Bone marrow (tissue), 2 donors: Measurements from ENCODE around the gene ABHD14A.

Experiments
- DNase-seq, 2 donors: peaks; one replicate each; lab custom pipeline; 2025; lab: John Stamatoyannopoulos, UW

Gene ABHD14A

DNA sequence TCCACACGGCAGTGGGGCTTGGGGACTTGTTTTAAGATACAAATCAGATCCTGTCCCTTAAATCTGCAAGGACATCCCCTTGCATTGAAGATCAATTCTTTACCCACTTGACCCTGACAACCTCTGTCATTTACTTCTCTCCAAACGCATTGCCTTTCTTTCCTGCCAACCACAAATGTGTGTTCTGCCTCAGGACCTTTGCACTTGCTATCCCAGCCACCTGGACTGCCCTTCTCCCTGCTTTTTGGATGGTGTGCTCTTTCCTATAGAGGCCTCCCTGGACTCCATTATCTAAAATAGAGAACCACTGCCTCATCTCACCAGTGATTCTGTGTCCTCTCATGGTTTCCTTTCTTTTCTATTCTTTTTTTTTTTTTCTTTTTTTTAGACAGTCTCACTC lies 22.3 kb downstream of the ABHD14A start:
- DNase-seq = no peak

DNA sequence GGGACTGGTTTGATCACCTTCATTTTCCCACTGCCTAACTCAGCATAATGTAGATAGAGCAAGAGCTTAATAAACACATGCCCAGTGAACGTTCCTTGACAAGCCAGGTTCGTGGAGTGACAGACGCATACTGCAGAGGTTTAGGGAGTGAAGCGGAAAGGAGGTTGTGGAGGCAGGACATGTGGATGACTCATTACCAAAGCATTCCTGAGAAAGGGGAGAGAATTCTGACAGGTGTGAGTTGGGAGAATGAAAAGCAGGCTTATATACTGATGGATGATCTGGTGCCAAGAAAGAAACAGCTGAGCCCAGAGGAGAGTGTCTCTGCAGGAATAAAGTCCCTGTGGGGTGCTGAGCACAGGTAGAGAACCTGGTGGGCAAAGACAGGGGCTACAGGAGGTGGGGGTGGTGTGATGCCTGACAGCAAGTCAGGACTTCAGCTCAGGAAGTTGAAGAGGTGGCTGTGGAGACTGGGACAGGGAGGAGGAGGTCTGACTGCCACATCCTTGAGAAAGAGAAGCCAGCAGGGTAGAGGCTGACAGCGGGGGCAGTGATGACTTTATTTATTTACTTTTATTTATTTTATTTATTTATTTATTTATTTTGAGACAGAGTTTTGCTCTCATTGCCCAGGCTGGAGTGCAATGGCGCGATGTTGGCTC lies 23.2 kb downstream of the ABHD14A start:
- DNase-seq = no peak

DNA sequence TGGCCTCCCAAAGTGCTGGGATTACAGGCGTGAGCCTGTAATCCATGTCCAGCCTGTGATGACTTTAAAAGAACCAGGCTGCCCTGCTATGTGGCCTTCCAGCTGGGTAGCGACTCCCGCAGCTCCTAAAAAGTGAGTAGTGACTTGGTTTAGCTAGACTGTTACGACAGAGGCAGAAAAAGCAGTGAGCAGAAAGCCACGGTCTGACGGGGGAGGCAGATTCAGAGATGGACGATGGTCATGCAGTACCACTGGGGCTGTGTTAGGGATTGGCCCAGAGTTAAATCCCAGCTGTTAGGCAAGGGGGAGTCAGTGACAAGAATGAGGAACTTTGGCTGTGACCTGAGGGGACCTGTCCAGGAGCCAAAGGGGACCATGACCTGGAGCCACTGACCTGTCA lies 23.9 kb downstream of the ABHD14A start:
- DNase-seq = no peak

DNA sequence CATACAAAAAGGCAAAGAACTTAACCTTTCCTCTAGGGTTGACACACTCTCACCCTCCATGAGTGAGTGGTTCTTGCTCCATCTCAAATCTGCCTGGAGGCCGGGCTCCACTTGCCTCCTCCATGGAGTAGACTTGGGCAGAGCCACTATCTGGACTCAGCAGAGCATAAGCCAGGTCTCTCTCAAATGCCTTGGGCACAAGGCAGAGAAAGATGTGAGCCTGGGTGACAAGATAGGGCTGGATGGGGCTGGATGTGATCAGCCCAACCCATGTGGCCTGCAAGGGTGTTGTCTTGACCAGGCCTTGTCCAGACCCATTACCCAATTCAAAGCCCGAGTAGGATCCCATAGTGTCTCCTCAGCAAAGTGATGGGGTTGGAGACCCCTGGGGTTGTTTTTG lies 25.0 kb downstream of the ABHD14A start:
- DNase-seq = no peak

DNA sequence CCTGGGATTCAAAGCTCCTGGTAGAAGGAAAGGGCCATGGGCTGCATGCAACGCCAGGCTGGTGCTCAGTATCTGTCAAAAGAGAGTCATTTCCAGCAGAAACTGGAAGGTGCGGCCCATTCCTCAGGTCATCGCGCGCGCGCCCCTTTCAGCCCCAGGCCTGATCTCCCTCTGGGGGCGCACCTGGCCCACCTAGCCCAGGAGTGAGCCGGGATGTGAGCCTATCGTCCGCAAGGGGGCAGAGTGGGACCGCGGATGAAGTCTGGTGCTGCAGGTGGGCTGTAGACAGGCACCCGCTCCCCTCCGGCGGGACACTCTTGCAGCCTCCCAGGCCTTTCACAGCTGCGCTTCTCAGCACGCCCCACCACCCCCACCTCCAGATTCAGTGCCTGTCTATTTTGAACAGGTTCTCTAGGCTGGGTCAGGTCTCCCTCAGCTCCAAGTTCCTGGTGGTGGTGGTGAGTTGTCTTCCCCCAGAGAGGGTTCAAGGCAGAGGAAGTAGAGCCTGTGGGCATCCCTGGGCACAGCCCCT lies 26.6 kb downstream of the ABHD14A start:
- peak; percentile 32 to 56 for DNase-seq

DNA sequence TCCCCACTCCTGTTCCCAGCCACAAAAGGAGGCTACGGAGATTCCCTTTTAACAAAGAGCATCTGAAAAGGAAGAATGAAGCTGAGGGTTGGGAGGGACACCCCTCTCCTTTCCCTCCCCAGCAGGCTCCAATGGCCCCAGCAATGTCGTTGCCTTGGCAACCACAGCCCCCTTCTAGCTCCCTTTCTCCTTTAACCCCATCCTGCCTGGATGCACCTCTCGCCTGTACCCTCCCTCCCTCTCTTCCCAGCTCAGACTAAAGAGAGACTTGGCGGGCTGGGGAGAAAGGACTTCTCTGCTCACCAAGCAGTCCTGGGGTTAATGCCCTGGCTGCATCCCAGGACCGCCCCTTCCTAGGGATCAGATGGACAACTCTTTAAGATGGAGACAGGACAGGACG lies 27.9 kb downstream of the ABHD14A start:
- no peak for DNase-seq

DNA sequence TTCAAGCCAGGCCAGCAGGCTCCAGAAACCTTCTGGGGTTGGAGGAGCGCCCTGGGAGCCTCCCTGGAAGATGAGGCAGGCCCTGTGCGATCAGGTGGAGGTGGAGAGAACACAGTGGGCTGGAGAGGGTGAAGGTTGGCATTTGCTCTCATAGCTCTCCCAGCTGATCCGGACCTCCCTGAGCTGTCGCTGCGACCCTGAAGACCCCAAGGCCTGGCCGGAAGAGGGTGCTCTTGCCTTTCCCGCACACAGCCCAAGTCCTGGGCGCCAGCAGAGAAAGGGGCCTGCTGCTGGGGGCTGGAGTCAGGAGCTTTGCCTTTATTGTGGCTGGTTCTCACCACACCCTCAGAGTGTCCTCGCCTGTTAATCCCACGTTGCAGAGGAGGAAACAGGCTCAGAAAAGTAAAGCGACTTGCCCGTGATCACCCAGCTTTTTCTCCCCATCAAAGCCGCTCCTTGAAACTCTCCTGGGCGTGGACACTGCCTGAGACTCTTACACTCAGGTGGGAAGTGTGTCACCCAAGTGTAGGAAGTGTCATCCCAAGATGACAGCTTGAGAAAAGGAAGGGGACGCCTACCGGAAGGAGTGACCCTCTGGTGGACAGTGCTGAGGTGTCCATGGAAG lies 29.4 kb downstream of the ABHD14A start:
- no peak for DNase-seq

DNA sequence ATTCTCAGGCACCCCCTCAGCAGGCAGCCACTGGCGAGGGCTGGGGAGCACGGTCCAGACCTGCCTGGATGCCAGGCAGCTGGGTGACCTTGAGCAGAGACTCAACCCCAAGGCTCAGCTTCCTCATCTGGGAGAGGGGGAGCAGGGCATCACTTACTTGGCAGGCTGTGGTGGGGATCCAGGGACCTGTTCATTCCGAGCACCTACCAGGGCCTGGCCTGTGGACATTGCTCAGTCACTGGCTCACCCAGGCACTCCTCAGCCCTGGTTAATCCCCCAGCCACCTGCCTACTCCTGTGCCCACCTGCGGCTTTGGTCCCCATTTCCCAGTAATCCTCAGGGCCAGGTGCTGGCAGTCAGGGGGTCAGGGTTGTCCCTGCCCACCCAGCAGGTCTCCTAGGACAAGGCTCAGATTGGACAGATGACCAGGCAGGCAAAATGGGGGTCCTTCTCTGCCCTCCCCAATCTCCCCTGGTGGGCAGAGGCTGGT lies 30.1 kb downstream of the ABHD14A start:
- DNase-seq = no peak

DNA sequence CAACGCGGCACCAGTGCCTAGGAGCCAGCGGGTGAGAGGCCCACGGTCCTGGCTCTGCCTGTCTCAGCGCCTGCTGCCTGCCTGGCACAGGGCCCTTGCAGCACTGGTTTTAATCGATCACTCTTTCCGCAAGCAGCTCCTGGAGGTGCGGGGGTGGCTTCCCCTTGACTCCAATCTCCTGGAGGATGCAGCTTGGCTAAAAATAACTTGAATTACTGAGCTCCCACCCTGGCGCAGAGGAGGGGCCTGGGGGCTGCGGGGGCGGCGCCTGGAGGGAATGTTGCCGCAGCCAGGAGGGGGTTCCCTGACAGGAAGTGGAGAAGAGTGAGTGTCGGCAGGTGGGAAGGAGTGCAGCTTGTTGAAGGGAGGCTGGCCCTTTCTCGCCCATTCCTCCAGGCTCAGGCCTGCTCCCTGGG lies 30.7 kb downstream of the ABHD14A start:
- DNase-seq = no peak

DNA sequence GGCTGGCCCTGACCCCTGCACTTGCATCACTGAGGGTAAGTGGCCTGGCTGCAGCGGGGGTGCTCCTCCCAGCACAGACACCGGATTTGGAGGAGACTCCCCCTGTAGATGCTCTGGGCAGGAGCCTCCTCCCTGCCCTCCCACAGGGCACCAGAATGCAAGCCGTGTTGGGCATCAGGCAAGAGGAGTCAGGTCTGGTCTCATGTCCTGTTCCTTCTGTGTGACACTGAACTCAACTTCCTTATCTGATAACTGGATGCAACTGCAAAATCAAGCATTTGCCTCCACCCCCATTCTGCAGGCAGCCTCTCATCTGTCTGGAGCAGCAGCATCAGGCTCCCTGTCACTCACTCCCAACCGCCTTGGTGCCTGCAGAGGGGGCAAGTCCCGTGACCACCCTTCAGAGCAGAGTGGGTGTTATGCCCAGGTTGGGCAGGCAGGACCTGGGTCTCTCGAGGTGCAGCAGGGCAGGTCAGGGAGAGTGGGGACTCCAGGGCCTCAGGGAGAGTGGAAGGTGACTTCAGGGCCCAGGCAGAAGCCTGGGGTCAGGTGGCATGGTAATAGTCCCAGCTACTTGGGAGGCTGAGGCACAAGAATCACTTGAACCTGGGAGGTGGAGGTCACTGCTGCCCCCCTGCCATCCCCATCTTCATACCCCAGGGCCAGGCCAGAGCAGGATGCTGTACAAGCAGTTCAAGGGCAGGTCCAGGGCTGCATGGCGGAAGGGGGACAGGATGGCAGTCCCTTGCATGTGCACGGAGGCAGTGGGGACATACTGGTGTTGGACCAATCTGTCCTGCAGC lies 31.4 kb downstream of the ABHD14A start:
- DNase-seq = peak in 1 of 2 donors; percentile 62

DNA sequence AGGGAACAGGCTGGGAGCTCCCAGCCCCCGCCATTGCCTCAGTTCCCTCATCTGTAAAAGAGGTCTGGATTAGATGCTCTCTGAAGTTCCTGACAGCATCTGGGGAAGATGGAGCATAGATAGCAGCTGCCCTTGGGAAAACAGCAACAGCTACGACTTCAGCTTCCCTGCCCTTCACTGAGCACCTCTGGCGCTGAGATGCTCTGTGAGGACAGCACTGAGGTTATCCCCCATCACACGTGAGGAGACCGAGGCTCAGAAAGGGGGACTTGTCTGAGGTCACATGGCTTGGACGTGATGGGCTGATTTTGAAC lies 31.9 kb downstream of the ABHD14A start:
- no peak for DNase-seq

DNA sequence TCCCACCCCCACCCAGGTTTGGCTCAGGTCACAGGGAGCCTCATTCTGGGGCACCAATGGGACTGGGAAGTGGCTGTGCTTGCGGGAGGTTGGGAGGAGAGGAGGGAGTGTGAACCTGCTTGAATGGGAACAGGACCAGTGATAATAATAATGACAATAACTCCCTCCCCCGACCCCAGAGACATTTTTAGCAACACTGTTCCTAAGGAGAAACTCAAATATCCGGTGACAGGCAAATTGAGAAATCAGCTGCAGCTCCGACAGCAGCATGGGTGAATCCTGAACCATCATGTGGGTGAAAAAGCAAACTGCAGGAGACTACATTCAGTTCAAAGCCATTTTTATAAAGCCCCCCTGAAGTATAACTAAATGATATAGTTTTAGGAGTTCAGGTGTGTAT lies 32.4 kb downstream of the ABHD14A start:
- no peak for DNase-seq

DNA sequence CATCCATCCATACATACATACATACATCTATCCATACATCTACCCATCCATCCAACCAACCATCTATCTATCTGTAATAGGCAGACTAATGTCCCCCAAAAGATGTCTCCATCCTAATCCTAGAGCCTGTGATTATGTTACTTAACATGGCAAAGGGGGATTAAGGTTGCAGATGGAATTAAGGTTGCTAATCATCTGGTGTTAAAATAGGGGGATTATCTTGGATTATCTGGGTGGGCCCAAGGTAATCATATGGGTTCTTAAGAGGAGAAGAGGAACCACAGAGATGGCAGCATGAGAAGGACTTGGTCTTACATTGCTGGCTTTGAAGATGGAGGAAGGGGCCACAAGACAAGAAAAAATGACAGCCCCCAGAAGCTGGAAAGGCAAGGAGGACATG lies 35.6 kb downstream of the ABHD14A start:
- no peak for DNase-seq

DNA sequence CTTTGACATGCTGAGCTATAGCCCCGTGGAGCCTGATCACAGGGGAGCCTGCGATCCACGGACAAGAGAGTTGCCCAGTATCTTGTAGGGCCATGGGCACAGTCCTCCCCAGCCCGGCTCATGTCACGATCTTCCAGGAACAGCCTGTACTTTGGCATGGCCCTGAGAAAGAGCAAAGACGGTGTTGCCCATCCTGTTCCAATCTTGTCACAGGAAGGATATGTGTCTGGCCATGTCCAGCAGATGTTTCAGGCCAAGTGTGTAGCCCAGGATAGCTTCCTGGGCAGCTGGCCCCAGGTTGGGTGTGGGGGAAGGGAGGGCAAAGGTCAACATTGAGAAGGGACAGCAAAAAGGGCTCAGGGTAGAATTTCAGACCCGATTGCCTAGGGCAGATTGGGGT lies 37.8 kb downstream of the ABHD14A start:
- no peak for DNase-seq

DNA sequence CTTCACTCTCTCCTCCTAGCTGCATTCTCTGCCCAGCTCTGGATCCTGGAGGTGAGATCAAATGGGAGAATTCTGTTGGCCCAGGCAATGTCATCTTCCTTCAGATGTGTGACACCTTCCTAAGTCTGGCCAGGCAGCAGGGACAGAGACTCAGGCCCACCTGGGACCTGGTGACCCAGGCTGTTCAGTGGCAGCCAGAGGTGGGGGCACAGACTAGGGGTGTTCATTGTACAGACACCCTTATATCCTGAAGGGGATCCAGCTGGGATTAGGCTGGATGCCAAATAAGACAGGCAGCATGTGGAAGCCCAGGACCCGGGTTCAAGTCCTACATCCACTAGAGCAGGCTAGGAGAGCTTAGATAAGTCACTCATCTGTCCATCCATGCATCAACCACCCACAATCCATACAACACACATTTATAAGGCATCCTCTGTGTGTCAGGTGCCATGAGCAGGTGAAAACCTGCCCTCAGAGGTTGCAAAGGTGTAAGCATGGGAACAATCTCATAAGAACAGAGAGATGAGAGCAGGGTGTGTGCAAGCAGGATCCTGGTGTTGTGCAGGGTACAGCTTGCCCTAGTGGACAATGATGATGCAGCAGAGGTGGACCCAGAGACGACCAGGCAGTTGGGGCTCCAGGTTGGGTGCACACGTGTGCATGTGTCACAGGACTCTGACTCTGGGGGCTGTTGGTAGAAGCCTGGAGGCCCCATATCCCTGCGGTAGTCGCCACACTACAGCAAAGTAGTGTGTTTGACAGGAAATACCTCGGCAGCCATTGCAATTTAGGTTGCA lies 39.1 kb downstream of the ABHD14A start:
- DNase-seq = no peak

DNA sequence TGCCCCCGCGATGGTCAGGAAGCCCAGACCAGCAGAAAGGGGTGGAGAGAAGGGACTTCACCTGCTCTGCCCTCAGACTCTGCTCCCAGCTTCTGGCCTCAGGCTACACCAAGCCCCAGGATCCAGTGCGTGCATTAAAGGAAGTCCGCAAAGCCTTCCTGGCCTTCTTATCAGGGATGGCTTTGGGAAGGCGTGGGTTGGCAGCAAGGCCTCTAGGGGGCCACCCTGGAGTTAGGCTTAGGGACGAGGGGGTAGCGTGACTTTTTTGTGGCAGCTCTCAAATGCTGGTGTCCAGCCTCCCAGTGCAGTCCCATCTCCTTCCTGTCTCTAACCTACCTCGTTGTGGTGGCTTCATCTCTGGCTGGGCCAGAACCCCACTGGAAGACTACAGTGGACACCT lies 39.7 kb downstream of the ABHD14A start:
- DNase-seq = no peak

DNA sequence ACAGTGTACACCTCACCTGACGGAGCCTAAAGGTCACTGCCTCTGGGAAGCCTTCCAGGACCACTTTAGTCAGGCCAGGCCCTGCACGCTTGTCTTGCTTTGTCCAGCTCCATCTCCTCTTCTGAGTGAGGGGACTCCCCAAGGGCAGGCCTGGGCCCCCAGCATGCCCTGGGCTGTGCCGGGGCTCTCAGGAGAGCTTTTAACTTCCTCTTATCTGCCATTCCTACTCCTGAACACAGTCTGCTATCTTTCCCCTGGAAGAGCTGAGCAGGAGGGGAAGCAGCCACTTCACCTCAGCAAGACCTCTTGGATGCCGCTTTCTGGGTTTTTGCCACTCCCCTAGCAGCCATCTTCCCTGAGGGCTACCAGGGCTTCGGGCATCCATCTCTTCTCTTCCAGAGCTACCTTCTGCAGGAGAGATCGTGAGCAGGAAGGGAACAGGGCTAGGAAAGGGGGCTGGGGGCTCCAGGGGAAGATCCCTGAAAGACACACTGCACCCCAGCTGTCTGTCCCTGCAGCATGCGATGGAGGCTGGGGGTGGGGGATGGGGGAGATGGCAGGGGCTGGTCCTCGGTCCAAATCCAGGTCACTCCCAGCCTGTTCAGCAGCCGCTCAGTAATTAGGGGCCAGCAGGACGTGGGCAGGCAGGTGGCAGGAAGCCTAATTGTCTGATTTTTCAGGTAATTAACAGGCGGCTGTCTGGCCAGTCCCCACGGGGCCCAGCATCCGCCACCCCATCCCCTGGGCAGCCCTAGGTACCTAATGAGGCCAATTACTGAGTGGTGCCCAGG lies 40.8 kb downstream of the ABHD14A start:
- DNase-seq = no peak

DNA sequence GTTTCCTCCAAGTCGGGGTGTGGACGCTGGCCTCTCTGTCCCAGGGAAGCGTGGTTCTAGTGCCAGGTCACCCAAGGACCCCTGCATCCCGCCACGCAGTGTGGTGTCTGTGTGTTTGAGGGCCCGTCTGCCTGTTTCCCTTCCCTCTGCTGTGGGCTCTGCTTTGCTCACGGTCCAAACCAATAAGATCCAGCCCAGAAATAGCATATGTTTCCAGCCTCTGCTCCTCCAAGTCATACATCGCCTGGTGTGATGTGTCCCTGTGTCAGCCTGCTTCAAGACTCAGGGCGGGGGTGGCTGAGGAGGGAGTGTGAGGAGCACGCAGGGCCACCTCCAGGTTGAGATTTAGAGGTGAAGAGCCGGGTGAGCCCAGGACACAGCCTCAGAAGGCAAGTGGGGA lies 42.7 kb downstream of the ABHD14A start:
- no peak for DNase-seq

DNA sequence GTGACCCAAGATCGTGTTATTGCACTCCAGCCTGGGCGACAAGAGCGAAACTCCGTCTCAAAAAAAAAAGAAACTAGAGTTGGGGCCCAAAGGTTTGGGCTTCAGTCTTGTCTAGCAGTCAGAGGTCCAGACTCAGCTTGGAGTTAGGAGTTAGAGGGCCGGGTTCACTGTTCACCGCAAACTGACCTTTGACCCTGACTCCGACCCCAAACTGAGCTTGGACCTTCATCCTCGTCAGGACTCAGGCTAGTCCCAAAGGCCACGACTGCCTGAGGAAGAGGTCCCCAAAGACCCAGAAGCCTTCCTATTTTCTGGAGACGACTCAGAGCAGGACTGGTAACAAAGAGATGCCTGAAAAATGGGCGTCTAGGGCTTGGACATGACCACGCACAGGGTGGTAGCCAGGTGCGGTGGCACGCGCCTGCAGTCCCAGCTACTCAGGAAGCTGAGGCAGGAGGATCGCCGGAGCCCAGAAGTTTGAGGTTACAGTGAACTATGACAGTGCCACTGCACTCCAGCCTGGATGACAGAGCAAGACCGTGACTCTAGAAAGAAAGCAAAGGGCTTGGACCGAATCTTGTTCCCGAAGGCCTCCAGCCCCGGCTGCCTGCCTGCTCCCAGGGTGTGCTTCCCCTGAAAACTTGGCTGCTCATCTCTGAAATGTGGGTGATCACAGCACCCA lies 43.6 kb downstream of the ABHD14A start:
- no peak for DNase-seq

DNA sequence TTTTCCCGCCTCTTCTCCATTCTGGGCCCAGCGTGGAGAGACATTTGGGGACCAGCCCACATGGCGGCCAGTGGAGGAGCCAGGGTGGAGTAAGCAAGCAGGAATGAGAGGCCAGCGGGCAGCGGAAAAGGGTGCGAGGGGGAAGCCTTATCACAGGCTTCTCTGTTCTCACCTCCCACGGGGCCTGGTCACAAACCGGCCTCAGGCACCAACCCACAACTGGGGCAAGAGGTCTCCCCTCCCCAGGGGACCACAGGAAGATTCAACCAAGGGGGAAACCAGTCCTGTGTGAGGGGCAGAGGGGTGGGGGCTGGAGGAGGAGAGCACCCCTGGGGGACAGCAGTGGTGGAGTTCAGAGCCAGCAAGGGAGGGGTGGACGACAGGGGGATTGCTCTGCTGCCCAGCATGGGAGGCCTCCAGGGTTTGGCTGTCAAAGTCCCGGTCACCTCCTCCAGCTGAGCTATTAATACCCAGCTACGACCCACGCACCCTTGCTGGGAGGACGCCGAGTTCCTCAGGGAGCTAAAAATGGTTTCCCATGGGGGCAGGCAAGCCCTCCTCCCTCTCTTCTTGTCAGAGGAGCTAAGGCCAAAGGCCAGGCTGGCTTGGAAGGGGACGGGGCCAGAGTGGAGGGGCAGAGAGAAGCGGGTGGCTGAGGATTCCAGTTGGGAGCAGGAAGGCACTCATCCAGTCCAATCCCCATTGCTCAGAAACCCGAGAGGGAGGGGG lies 44.7 kb downstream of the ABHD14A start:
- DNase-seq = no peak
